ENCODE results near the gene RNU7-1.

The RNU7-1 gene

DNA sequence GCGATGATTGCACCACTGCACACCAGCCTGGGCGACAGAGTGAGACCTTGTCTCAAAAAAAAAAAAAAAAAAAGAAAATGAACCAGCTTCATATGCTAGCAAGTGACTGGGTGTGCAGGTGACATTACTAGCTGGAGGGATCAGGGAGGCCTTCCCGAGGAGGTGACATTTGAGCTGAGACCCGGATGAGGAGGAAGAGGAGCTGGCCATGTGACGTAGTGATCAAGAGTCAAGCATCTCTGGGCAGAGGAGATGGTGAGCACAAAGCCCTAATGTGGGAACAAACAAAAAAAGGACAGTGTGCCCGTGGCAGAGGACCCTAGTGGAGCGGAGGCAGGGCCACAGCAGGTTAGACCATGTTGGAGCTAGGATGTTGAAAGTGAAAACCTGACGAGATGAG, 4.0 kb downstream of the RNU7-1 start:
- Histone ChIP-seq H3K9me3 (replicated peaks in 1 of 11) (no peaks in the 10 kb centered on the region), H3K4me2 (peak overlapping the region in 6 of 11 experiments; percentile 5 to 99 (median 98); a peak in 3 of 22 replicates), H3K27ac (no peak overlapping the region; a peak in 1 of 22 replicates), H4K20me1 (no peaks in the 10 kb centered on the region), H3K36me3 (peaks cover 0 to 9% (median 0%) of the 10 kb centered on the region in 11 experiments; a peak in 6 of 22 replicates), H3K27me3 (no peaks in the 10 kb centered on the region), H3K4me3 (no peak overlapping the region), H3K4me1 (peaks cover 64 to 92% (median 72%) of the 10 kb centered on the region in 10 experiments), H3K9ac (no peak overlapping the region)
- TF ChIP-seq Cebpa-rat (IDR thresholded peaks at IDR 0.05) = no peak

GRCh38 chr12:6948873-6949594, 5.4 kb downstream of the RNU7-1 start:
- Histone ChIP-seq H3K4me3 (no peak overlapping the region), H3K9me3 (replicated peaks in 1 of 11) (no peaks in the 10 kb centered on the region), H4K20me1 (peaks cover 0 to 9% (median 0%) of the 10 kb centered on the region in 11 experiments; a peak in 2 of 22 replicates), H3K27ac (peak overlapping the region in 8 of 11 experiments; percentile 8 to 93 (median 26); a peak in 8 of 22 replicates), H3K27me3 (no peaks in the 10 kb centered on the region), H3K4me2 (peak overlapping the region; percentile 45 to 99 (median 67)), H3K4me1 (peaks cover 58 to 91% (median 76%) of the 10 kb centered on the region in 10 experiments), H3K36me3 (peaks cover 0 to 15% (median 0%) of the 10 kb centered on the region in 11 experiments; a peak in 5 of 22 replicates), H3K9ac (peak overlapping the region in 6 of 11 experiments; percentile 7 to 43 (median 15); a peak in 5 of 22 replicates)
- TF ChIP-seq Cebpa-rat (IDR thresholded peaks at IDR 0.05) = peak in 2 of 11 experiments; percentile 38 to 56; a peak in 1 of 22 replicates

GRCh38 chr12:6950401-6950801, 6.8 kb downstream of the RNU7-1 start:
- peak overlapping the region; percentile 88 to 95 (median 92); a peak in 19 of 22 replicates for H3K9ac ChIP-seq
- TF ChIP-seq Cebpa-rat (IDR thresholded peaks at IDR 0.05) = no peak
- peaks cover 0 to 27% (median 9%) of the 10 kb centered on the region in 11 experiments; a peak in 12 of 22 replicates for H3K36me3 ChIP-seq
- no peaks in the 10 kb centered on the region for H3K9me3 ChIP-seq (replicated peaks in 1 of 11)
- H4K20me1 ChIP-seq = peaks cover 0 to 22% (median 5%) of the 10 kb centered on the region in 11 experiments; a peak in 10 of 22 replicates
- H3K27me3 ChIP-seq = no peaks in the 10 kb centered on the region
- H3K4me1 ChIP-seq = peaks cover 64 to 97% (median 83%) of the 10 kb centered on the region in 10 experiments
- peak overlapping the region; percentile 92 to 100 (median 99) for H3K4me2 ChIP-seq
- peak overlapping the region; percentile 82 to 95 (median 93); a peak in 20 of 22 replicates for H3K27ac ChIP-seq
- H3K4me3 ChIP-seq = peak overlapping the region; percentile 78 to 99 (median 86); a peak in 17 of 20 replicates

- H3K9ac ChIP-seq = peak within 1 kb of the TSS; percentile 88 to 95 (median 92)
- no peaks in the 10 kb centered on the region for H3K27me3 ChIP-seq
- peaks cover 64 to 97% (median 83%) of the 10 kb centered on the region in 10 experiments for H3K4me1 ChIP-seq
- H3K27ac ChIP-seq = peak within 1 kb of the TSS; percentile 82 to 95 (median 93)
- no peaks in the 10 kb centered on the region for H3K9me3 ChIP-seq (replicated peaks in 1 of 11)
- peak within 1 kb of the TSS; percentile 78 to 99 (median 86) for H3K4me3 ChIP-seq
- H3K4me2 ChIP-seq = peak within 1 kb of the TSS; percentile 92 to 100 (median 99)
- TF ChIP-seq Cebpa-rat (IDR thresholded peaks at IDR 0.05) = peak in 6 of 11 experiments; percentile 20 to 82 (median 46); a peak in 6 of 22 replicates
- H4K20me1 ChIP-seq = peaks cover 0 to 28% (median 5%) of the 10 kb centered on the region in 11 experiments; a peak in 12 of 22 replicates
- peaks cover 0 to 33% (median 14%) of the 10 kb centered on the region in 11 experiments; a peak in 16 of 22 replicates for H3K36me3 ChIP-seq
These were observed 7.4 kb downstream of the RNU7-1 start, which contains the start of gene PTPN6 for GRCh38 chr12:6950811-6951540. PTPN6 (plus strand) TSS chr12:6951356; CDS start chr12:6951513, 157 bp downstream.

DNA sequence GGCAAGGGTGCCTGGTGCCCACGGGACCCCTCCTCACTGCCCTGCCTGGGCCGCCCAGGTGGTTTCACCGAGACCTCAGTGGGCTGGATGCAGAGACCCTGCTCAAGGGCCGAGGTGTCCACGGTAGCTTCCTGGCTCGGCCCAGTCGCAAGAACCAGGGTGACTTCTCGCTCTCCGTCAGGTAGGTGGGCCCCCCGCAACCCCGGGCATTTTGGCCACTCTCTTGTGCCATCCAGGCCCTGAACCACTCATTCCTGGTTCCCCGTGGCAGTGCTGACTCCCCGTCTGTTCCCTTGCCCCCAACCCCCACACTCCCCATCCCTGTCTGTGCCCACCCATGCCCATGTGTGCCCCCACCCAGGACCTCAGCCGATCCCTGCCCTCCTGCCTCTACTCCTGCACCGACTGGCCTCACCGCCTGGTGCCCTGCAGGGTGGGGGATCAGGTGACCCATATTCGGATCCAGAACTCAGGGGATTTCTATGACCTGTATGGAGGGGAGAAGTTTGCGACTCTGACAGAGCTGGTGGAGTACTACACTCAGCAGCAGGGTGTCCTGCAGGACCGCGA, 8.0 kb downstream of the RNU7-1 start:
- H3K36me3 ChIP-seq = peaks cover 0 to 40% (median 21%) of the 10 kb centered on the region in 11 experiments; a peak in 17 of 22 replicates
- peak overlapping the region; percentile 92 to 100 (median 99) for H3K4me2 ChIP-seq
- no peaks in the 10 kb centered on the region for H3K27me3 ChIP-seq
- peaks cover 64 to 97% (median 83%) of the 10 kb centered on the region in 10 experiments for H3K4me1 ChIP-seq
- peak overlapping the region; percentile 82 to 95 (median 93) for H3K27ac ChIP-seq
- peak overlapping the region; percentile 78 to 99 (median 86) for H3K4me3 ChIP-seq
- no peaks in the 10 kb centered on the region for H3K9me3 ChIP-seq (replicated peaks in 1 of 11)
- peaks cover 0 to 35% (median 11%) of the 10 kb centered on the region in 11 experiments; a peak in 12 of 22 replicates for H4K20me1 ChIP-seq
- peak overlapping the region; percentile 88 to 95 (median 92) for H3K9ac ChIP-seq
- TF ChIP-seq Cebpa-rat (IDR thresholded peaks at IDR 0.05) = no peak

DNA sequence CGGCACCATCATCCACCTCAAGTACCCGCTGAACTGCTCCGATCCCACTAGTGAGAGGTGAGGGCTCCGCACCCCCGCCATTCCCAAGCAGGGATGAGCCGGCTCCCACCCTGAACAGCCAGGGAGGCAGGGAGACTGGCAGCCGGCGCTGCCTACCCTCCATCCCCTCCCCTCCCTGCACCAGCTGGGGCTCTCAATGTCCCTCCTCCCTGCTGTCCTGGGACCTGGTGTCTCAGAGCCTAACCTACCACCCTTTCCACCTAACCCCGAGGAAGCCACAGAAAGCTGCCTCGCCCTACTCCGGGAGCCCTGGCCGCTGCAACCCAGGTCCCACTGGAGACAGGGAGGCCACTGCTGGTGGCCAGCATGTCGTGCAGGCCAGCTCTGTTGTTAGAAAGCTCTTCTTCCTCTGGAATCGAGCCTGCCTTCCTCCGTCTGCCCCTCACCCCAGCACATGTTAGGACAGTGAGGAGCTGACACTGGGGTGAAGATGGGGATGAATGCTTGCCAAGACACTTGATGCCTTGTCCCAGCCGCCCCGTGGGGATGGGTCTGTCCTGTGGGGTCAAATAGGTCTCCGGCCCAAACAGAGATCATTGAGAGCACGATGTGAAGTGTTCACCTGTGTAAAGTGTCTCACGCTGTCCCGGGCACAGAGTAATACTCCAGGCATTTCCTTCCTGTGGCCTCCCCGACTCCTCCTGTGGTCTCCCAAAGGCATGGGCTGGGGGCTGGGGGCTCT, 8.7 kb downstream of the RNU7-1 start:
- peak overlapping the region; percentile 78 to 99 (median 86) for H3K4me3 ChIP-seq
- H3K4me1 ChIP-seq = peaks cover 66 to 97% (median 83%) of the 10 kb centered on the region in 10 experiments
- TF ChIP-seq Cebpa-rat (IDR thresholded peaks at IDR 0.05) = no peak
- peaks cover 0 to 41% (median 12%) of the 10 kb centered on the region in 11 experiments; a peak in 12 of 22 replicates for H4K20me1 ChIP-seq
- H3K9me3 ChIP-seq (replicated peaks in 1 of 11) = no peaks in the 10 kb centered on the region
- H3K36me3 ChIP-seq = peaks cover 0 to 46% (median 21%) of the 10 kb centered on the region in 11 experiments; a peak in 17 of 22 replicates
- H3K9ac ChIP-seq = peak overlapping the region; percentile 88 to 95 (median 92)
- no peaks in the 10 kb centered on the region for H3K27me3 ChIP-seq
- H3K27ac ChIP-seq = peak overlapping the region; percentile 82 to 95 (median 93)
- peak overlapping the region; percentile 92 to 100 (median 99) for H3K4me2 ChIP-seq

DNA sequence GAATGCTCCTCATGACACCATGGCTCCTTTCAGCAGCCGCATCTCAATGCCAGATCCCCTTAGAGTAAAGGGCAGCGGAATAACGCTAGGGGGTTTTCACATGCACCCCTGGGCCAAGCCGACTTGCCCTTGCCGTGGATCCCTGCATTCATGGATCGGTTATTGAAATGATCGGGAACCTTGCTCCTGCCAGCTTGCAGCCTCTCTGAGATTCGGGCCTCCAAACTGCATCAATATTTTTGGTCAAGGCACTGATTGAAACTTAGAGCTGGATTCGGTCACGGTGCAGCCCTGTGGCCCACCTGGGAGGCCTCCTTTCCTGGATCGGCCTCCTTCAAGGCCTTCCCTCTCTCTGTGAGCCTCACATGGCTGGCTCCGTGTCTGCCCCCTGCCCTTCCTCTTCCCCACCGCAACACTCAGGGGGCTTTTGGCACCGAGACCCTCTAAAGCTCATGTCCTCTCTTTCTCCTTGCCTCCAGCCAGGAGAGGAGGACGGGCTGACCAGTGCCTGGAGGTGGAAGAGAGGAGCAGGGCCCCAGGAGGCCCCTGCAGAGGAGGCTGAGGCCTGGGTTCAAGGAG, 9.3 kb downstream of the RNU7-1 start:
- Histone ChIP-seq H3K27ac (peak overlapping the region; percentile 82 to 95 (median 93)), H3K9ac (peak overlapping the region; percentile 88 to 95 (median 92)), H3K36me3 (peaks cover 0 to 53% (median 25%) of the 10 kb centered on the region in 11 experiments; a peak in 17 of 22 replicates), H3K9me3 (replicated peaks in 1 of 11) (no peaks in the 10 kb centered on the region), H3K4me1 (peaks cover 69 to 97% (median 85%) of the 10 kb centered on the region in 10 experiments), H3K27me3 (no peaks in the 10 kb centered on the region), H3K4me3 (peak overlapping the region; percentile 78 to 99 (median 86)), H4K20me1 (peaks cover 0 to 48% (median 12%) of the 10 kb centered on the region in 11 experiments; a peak in 13 of 22 replicates), H3K4me2 (peak overlapping the region; percentile 92 to 100 (median 99))
- TF ChIP-seq Cebpa-rat (IDR thresholded peaks at IDR 0.05) = no peak

Measured in BLaER1 treated with 17β-estradiol and CSF1 and Interleukin-3, amounts not matched to agents 10 nM and 100 nM (cell line).